HUES64 (cell line): Measurements from ENCODE around the gene TAP2.
"Not testable (repeated sequence)": the region's sequence is repeated elsewhere in the genome, so short reads cannot be mapped to it uniquely, and the experiment has no call there.

Experiments used
- H3K27ac ChIP-seq: 2 replicates; pipeline ENCODE4 v1.7.0; 2013; ENCODE audit warnings: low read depth, low read length, inconsistent platforms
- H3K27me3 ChIP-seq: 2 replicates; pipeline ENCODE4 v1.6.1; 2013; ENCODE audit warnings: mild to moderate bottlenecking, low read length; ENCODE audit not compliant: insufficient read depth
- H3K36me3 ChIP-seq: 2 replicates; pipeline ENCODE4 v1.6.1; 2013; ENCODE audit warnings: mild to moderate bottlenecking, low read length; ENCODE audit not compliant: insufficient read depth
- H3K4me1 ChIP-seq: 2 replicates; pipeline ENCODE4 v1.6.1; 2013; ENCODE audit warnings: mild to moderate bottlenecking, low read length, moderate library complexity; ENCODE audit not compliant: insufficient read depth
- H3K4me3 ChIP-seq: 2 replicates; pipeline ENCODE4 v1.5.1; 2013; ENCODE audit warnings: mild to moderate bottlenecking, low read length, moderate library complexity
- H3K9ac ChIP-seq: 2 replicates; pipeline ENCODE4 v1.6.1; 2013; ENCODE audit warnings: mild to moderate bottlenecking, low read depth, low read length
- H3K9me3 ChIP-seq: 2 replicates; pipeline ENCODE4 v1.6.1; 2013; ENCODE audit warnings: low read depth, low read length; ENCODE audit not compliant: insufficient read depth
- WGBS: fragments of 150-250, 120-280 bp; methylation state at CpG from one replicate; pipeline ENCODE4 v1.1.7; 2013; ENCODE audit warnings: missing lambda C conversion rate; 5-methylcytosine and 5-hydroxymethylcytosine counted together

TAP2 gene

DNA sequence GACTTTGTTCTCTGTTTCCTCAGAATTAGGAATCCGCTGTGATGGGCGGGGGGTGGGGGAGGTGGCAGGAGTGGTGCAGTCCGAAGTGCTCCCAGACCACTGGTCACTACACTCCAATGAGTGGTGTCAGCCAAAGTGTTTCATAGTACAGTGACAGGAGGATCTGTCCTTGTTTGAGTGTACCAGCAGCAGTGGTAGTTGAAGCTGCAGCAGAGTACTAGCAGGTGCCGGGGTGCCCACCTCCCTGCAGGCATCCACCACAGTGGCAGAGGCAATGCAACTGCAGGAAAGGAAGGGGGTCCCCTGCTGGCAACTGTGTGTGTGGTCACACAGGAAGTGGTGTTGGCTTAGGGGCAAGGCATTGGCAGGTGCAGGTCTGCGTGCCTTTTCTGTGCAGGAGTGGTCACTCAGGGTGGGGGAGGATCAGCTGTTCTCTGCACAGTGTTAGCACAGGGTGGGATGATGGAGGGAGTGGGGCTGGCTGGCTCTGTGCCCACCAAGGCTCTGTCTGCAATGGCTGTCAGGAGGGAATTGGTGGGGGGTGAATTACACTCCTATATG is 31.4 kb downstream of the TAP2 start:
- Histone ChIP-seq H3K4me3 (no peak overlapping the region), H3K27ac (no peak overlapping the region), H3K9me3 (0 out of 2 replicates have a peak, but pooled peaks cover 2% of the 10 kb centered on the region), H3K9ac (no peak overlapping the region), H3K36me3 (no peaks in the 10 kb centered on the region), H3K27me3 (peaks cover 12% of the 10 kb centered on the region; the same call in 1 of the 2 replicates), H3K4me1 (no peaks in the 10 kb centered on the region)
- WGBS: 76% methylated on average over 5 of the region's 5 CpGs

DNA sequence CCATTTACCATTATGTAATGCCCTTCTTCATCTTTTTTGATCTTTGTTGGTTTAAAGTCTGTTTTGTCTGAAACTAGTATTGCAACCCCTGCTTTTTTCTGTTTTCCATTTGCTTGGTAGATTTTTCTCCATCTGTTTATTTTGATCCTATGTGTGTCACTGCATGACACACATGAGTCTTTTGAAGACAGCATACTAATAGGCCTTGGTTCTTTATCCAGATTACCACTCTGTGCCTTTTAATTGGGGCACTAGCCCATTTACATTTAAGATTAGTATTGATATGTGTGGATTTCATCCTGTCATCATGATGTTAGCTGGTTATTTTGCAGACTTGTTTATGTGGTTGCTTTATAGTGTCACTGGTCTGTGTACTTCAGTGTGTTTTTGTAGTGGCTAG is 33.1 kb downstream of the TAP2 start:
- H3K9me3 ChIP-seq, H3K9ac ChIP-seq, H3K27ac ChIP-seq, H3K4me3 ChIP-seq, H3K36me3 ChIP-seq, H3K4me1 ChIP-seq: not testable (repeated sequence)
- H3K27me3 ChIP-seq: peaks cover 12% of the 10 kb centered on the region; the same call in 1 of the 2 replicates

DNA sequence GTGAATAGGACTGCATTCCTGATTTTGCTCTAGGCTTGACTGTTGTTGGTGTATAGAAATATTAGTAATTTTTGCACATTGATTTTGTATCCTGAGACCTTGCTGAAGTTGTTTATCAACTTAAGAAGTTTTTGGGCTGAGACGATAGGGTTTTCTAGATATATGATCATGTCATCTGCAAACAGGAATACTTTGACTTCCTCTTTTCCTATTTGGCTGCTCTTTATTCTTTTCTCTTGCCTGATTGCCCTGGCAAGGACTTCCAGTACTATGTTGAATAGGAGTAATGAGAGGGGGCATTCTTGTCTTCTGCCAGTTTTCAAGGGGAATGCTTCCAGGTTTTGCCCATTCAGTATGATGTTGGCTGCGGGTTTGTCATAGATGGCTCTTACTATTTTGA is 35.1 kb downstream of the TAP2 start:
- H3K9ac ChIP-seq: no peak overlapping the region
- WGBS: 76% methylated on average over 2 of the region's 2 CpGs
- no peaks in the 10 kb centered on the region for H3K36me3 ChIP-seq
- no peak overlapping the region for H3K4me3 ChIP-seq
- no peaks in the 10 kb centered on the region for H3K4me1 ChIP-seq
- peaks cover 12% of the 10 kb centered on the region; the same call in 1 of the 2 replicates for H3K27me3 ChIP-seq
- peaks cover 6% of the 10 kb centered on the region; the same call in 1 of the 2 replicates for H3K9me3 ChIP-seq
- H3K27ac ChIP-seq: no peak overlapping the region

DNA sequence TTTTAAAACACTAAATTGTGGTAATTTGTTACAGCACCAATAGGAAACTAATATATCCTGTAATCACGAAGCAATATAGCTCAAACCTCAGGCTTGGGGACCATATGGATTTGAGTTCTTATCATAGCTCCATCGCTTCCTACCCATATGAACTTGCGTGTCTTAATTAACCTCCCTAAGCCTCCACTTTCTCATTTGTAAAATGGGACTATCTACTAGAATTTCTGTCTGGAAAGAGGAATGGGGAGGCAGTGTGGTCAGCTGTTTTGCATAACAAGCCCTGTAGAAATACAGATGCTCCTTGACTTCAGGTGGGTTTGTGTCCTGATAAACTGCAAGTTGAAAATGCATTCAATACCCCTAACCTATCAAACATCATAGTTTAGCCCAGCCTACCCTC is 38.8 kb downstream of the TAP2 start:
- no peak overlapping the region for H3K27ac ChIP-seq
- peaks cover 6% of the 10 kb centered on the region; the same call in 1 of the 2 replicates for H3K9me3 ChIP-seq
- 81% methylated on average over 2 of the region's 3 CpGs for WGBS
- no peak overlapping the region for H3K4me3 ChIP-seq
- H3K9ac ChIP-seq: no peak overlapping the region
- H3K36me3 ChIP-seq: no peaks in the 10 kb centered on the region
- peaks cover 3% of the 10 kb centered on the region; the same call in 1 of the 2 replicates for H3K4me1 ChIP-seq
- peaks cover 10% of the 10 kb centered on the region; the same call in 1 of the 2 replicates for H3K27me3 ChIP-seq

DNA sequence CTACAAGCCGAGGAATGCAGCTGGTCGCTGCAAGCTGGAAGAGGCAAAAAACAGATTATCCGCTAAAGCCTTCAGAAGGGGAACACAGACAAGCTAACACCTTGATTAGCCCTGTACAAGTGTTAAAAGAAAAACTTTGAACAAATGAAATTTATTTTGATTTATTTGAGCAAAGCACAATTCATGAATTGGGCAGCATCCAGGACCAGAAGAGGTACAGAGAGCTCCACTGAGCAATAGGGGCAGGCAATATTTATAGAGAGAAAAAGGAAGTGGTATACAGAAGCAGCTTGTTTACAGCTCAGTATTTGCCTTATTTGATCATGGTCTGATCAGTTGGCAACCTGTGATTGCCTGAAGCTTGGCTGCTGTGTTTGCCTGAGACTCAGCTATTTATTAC is 39.4 kb downstream of the TAP2 start:
- Histone ChIP-seq H3K4me3 (no peak overlapping the region), H3K36me3 (no peaks in the 10 kb centered on the region), H3K4me1 (peaks cover 3% of the 10 kb centered on the region; the same call in 1 of the 2 replicates), H3K9ac (no peak overlapping the region), H3K27ac (no peak overlapping the region), H3K27me3 (peaks cover 6% of the 10 kb centered on the region; the same call in 1 of the 2 replicates), H3K9me3 (peaks cover 6% of the 10 kb centered on the region; the same call in 1 of the 2 replicates)
- WGBS: 92% methylated on average over 3 of the region's 3 CpGs

DNA sequence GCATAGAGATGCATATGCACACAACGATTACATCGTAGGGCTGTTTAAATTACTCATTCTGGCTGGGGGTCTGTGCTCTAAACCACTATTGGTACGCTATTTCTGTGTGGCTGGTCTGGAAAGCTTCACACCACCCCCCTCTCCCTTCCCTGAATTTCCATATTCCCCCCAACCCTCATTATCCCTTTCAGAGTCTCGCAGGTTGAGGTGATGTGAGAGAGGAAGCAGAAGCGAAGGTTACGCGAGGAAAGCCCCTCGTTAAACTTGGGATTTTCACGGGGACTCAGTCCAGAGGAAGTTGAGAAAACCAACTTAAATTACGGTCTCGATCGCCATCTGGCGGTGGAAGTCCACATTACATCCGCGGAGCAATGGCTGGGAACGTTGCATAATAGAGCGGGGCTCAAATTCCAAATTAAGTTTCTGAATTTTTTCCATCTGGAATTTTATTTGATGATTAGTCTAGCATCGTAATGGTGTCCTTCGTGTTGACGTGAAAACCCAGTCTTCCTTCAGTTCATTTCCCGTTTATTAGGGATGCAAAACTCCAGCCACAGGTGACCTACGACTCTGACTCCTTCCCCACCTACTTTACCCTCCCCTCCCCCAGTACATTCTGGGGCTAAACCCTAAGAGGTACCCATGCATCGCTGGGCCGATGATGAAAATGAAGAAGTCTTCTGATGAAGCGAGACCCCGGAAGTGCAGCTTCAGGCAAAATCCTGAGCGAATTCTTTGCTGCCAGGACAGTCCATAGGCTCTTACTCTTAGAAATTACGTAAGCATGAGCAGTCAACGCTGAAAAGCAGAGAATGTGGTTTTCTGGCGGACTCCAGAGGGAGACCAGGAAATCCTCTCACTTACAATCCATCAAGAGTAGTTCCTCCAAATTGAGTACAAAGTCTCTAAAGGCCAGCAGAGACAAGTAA is 41.4 kb downstream of the TAP2 start:
- Histone ChIP-seq H3K9me3 (peaks cover 3% of the 10 kb centered on the region; the same call in 1 of the 2 replicates), H3K9ac (peak overlapping the region; percentile 29; the same call in 1 of the 2 replicates), H3K27me3 (no peaks in the 10 kb centered on the region; the same call in 1 of the 2 replicates), H3K36me3 (no peaks in the 10 kb centered on the region), H3K4me1 (peaks cover 3% of the 10 kb centered on the region; the same call in 1 of the 2 replicates), H3K4me3 (peak overlapping the region; percentile 43), H3K27ac (no peak overlapping the region)
- WGBS: 22% methylated on average over 30 of the region's 30 CpGs

DNA sequence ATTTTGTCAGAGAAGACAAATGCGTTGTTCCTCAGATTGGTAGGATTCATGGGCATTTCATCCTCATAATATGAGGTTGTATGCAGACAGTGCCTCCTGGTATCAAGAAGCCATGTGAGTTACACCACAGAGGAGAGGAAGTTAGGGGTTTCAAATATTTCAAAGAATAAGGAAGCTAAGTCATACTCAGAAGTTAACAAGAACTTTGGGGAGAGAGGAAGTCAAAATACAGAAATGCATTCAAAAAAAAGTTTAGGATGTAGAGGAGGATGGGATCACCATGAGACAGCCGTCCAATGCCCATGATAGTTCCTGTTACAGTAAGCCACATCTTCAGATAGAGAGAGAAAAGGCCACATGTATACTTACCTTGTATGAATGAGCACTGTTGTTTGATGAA is 44.0 kb downstream of the TAP2 start:
- no peak overlapping the region for H3K4me3 ChIP-seq
- WGBS: 89% methylated on average over 2 of the region's 2 CpGs
- no peaks in the 10 kb centered on the region; the same call in 1 of the 2 replicates for H3K27me3 ChIP-seq
- no peaks in the 10 kb centered on the region for H3K36me3 ChIP-seq
- H3K27ac ChIP-seq: no peak overlapping the region
- no peak overlapping the region for H3K9ac ChIP-seq
- H3K4me1 ChIP-seq: peaks cover 3% of the 10 kb centered on the region; the same call in 1 of the 2 replicates
- peaks cover 3% of the 10 kb centered on the region; the same call in 1 of the 2 replicates for H3K9me3 ChIP-seq

DNA sequence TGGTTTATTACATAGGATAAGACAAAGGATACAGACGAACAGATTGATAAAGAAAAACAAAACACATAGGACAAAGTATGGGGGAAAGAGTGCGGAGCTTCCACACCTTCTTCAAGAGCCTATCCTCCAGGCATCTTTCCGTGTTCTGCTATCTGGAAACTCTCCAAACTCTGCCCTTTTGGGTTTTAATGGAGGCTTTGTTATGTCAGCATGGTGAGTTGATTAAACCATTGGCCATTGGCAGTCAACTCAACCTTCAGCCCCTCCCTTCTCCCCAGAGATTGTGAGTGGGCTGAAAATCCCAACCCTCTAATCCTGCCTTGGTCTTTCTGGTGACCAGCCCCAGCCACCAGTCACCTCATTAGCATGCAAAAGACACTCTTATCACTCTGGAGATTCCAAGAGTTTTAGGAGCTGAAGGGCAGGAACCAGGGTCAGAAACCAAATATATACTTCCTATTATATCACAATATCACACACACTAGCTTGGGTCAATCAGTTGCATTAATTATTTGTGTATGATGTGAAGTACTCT is 45.6 kb downstream of the TAP2 start:
- no peaks in the 10 kb centered on the region; the same call in 1 of the 2 replicates for H3K27me3 ChIP-seq
- H3K9me3 ChIP-seq: no peaks in the 10 kb centered on the region
- 100% methylated on average over 2 of the region's 3 CpGs for WGBS

DNA sequence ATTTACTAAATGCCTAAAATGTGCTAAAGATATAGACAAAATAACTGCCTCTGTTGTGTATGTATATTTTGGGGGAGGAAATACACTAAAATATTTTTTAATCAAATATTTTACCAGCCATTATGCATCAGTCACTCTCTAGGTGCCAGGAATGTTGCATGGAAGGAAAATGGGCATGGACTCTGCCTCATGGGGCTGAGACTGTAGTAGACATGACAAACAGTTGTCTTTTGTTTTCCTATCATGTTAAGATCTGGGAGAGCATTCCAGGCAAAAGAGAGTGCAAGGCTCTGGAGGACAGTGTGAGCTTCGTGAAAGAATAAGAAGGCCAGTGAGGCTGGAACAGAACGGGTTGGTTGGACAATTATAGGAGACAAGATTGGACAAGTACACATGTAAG is 48.2 kb downstream of the TAP2 start:
- Histone ChIP-seq H3K36me3 (no peaks in the 10 kb centered on the region), H3K9me3 (no peaks in the 10 kb centered on the region), H3K27ac (no peak overlapping the region), H3K4me1 (no peaks in the 10 kb centered on the region), H3K27me3 (no peaks in the 10 kb centered on the region; the same call in 1 of the 2 replicates), H3K4me3 (no peak overlapping the region), H3K9ac (no peak overlapping the region)
- WGBS: 74% methylated on average over 2 of the region's 2 CpGs

More for the DNA sequence above, 45.6 kb downstream of the TAP2 start:
- no peak overlapping the region for H3K9ac ChIP-seq
- H3K4me3 ChIP-seq: no peak overlapping the region
- no peak overlapping the region for H3K27ac ChIP-seq
- H3K36me3 ChIP-seq: no peaks in the 10 kb centered on the region
- peaks cover 3% of the 10 kb centered on the region; the same call in 1 of the 2 replicates for H3K4me1 ChIP-seq
